NCI-H524 treated with DMSO at 0.1 percent for 48 hours (cell line): ENCODE results near the gene TMEM175.
A peak's percentile ranks its signal among the peaks of the same experiment; 100 is the strongest.

Experiments
- DNase-seq: peaks from one replicate; lab custom pipeline; 2025; lab: John Stamatoyannopoulos, UW

TMEM175 gene

DNA sequence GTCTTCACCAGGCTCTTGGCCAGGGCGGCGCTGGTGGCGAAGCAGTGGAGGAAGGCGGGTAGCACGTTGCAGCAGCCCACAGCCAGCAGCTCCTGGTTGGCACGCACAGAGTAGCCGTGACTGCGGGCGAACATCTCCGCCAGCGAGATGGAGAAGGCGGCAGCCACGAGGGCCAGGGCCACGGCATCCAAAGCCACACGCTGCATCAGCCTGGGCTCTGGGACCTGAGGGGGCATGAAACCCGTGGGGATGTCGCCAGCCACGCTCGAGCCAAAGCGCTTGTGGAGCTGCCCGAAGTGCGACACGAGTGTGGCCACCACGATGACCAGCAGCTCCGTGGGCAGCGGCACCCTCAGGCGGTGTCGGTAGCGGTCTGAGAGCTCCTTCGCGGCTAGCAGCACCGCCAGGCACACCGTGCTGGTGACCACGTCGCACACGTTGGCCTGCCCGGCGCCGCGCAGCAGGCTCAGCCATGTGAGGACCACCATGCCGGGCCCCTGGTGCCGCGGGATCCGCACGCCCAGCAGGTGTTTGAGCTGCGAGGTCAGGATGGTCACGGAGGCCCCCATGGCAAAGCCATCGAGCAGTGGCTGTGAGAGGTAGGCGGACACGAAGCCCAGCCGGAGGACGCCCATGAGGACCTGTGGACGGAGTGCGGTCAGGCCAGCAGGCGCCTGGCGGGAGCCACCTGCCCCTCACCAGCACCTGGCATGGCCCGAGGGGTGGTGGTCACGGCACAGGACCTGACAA, 57.6 kb downstream of the TMEM175 start:
- no peak for DNase-seq

DNA sequence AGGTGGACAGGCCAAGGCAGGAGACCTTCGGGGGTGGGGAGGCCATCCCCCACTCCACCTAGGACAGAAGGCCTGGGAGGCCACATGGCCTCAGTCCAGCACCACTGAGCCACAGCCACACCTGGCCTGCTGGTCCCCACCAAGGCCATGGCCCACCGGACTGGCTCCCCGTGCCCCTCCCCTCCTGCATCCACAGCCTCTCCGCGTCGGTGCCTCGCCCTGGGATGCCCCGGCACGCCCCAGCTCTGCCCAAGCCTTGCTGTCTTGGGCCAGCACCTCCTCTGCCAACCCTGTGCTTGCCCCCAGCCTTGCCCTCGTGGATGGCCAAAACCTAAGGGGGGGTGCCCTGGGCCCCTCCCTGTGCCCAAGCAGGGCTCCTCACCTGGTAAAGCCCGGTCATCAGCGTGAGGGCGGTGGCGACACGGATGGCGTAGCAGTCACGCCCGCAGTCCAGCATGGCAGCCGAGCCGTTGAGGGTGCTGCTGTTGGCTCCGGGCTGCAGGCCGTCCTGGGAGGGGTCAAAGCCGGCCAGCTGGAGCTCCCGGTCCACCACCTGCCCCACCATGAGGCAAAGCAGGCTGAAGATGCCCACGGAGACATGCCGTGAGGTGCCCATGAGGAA, 58.6 kb downstream of the TMEM175 start:
- DNase-seq = no peak

DNA sequence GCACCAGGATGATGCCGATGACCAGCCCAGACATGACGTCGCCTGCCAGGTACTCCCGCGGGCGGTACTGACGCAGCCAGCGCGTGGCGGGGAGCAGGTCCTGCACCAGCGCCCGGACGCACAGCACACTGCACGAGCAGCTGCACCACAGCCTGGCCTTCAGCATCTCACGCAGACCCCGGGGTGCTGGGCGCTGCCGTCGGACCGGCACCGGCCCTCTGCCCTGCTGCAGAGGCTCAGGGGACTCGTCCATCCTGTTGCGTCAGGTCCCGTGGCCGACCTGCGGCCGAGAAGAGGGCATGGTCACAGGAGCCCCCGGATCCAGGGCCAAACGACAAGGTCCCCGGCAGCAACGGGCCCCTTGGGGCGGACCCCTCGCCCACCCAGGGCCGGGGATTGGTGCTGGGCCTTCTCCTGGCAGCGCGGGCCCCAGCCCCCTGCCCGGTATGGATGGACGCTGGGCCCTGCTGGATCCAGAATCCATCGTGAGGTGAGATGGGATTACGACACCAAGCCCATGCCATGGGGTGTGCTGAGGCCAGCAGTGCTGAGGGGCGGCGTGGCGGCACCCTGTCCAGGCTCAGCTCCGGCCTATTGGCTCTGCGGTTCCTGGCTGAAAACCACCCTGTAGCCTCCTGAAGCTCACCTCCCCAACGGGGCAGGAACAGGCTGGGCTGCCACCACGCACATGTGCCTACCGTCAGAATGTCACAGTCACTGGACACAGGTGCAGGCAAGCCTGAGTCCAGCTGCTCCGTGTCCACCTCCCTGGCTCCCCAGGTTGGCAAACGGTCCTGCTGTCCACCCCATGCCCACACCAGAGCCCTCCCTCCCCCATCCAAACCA, 59.4 kb downstream of the TMEM175 start:
- DNase-seq = no peak

DNA sequence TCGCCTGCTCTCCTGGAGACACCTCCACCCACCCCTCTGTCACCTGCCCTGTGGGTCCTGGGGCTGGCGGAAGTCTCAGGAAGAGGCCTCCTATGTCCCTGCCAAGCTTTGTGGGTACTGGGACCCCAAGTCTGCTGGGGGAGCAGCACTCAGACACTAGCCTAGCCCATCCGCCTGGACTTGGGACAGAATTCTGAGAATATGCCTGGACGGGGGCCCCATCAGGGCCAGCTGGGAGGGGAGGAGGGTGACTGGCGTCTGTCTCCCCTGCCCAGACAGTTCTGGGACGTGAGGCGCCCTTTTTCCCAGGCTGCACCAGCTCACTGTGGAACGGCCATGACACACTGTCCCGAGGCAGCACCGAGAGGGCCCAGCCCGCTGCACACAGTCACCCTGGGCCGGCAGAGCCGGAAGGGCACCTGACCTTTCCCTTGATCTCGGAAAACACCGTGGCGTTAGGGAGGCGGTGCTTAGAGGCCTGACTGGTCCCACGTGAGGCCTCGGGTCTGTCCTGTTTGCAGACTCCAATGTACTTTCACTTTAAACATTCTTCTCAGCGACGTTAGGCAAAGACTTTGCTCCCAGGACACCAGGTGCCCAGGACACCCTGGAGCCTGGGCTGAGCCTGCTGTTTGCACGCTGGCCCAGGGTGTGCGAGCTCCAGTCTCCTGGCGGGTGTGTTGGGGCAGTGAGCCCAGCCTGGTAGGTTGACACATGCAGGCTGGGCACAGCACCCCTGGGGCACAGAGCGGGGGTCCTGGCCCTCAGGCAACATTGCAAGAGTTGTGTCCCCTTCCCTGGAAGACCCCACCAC, 60.2 kb downstream of the TMEM175 start:
- DNase-seq = no peak

DNA sequence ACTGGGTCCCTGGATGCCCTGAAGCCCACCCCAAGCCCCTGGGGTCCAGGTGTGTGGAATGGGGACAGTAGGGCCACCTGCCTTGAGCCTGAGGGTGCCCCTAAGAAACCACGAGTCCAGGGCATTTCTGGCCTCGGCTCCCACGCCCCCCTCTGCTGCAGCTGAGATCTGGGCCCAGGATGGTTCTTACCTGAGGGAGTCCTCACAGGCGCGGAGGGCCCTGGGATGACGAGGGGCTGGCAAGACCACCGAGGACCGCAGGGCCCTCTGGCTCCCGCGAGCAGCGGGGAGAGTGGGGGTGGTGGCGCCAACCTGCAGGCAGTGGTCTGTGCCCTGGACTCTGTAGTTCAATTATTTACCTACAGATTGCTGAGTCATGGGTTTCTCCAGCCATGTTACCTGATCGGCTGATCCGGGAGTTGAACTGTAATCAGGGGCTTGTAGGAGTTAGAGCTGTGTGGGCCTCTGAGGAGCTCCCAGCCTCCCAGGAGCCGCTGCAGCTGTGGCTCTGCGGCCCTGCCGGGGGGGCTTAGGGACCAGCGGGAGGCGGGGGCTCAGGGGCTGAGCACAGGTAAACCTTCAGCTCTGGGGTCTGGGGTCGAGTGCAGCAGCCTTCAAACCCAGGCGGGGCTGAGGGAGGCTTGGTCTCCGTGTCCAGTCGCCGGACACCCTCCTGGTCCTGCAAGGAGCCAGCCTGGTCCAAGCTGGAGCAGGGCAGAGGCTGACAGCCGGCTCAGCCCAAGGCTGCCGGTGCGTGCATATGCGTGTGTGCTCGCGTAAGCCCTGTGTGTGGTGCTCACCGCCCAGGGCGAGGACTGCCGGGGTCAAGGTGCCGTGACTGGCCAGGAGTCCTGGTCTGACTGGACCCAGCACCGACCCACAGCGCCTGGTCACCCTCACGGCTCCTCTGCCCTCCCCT, 61.1 kb downstream of the TMEM175 start, which contains the start of gene SLC26A1:
Gene SLC26A1, minus strand, starts transcription at position 294 of the 919 bp plus-strand sequence. CDS start 1,701 bp downstream, outside the sequence.
- DNase-seq = no peak

DNA sequence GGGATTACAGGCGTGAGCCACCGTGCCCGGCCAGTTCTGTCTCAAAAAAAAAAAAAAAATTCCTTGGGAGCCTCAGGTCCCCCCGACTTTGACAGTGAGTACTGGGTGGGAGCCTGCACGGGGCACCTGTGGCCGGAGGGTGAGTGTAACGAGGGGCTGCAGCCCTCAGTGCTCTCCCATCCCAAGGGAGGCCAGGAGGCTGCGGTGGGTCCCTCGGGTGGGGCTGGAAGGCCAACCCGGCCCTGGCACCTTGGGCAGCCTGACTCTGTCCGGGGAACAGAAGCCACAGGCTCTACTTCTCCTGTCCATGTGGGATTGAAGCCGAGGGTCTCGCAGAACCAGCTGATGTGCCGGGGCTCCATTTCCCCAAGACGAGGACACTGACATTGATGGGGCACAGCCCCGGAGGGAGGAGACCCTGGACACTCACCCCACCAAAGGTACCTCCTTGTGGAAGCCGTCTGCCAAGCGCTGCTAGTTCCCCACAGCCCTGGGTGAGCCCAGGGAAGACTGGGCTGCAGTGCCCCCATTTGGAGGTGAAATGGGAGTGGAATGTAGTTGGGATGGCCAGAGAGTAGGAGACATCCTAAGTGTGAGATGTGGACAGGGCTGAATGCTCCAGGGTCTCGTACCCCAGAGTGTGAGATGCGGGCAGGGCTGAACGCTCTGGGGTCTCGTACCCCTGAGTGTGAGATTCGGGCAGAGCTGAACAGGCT, 63.2 kb downstream of the TMEM175 start:
- no peak for DNase-seq

DNA sequence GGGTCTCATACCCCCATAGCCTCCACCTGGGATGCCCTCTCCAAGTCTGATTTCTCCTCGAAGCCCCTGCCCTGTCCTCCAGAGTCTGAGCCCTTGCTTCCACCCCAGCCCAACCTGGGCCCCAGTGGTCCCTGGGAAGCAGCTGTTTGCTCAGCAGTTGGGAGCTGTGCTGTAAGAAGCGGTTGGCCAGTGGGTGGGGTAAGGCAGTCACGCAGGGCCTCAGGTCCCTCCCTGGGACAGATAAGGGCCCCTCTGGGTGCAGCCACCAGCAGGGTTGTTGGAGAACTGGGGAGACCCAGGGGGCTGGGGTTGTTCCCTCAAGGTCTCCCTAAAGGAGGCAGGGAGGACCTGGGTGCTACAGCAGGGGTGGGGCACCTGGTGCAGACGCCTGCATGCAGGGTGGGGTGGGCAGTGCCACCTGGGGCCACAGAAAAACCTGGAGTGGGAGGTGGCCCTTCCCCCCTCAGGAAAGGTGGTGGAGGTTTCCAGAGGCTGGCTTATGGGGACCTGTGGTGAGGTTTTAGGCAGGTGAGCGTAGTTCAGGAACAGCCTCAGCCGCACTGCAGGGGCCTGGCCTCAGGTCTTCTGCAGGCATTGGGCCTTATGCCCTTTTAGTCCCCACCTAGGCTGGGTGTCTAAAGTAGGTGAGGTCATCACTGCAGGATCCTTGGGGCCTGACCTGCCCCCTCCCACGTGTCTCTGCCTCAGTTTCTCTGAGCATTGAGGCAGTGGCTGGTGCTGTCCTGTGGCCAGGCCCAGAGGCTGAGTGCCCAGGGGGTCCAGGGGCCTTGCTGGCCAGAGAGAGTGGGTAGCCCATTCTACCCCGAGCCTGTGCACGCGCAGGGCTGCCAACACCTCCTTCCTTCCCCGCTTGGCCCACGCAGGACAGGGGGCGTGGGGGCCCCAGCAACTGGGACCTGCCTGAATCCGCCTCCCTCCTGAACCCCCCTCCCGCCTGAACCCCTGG, 64.1 kb downstream of the TMEM175 start:
- DNase-seq = no peak

DNA sequence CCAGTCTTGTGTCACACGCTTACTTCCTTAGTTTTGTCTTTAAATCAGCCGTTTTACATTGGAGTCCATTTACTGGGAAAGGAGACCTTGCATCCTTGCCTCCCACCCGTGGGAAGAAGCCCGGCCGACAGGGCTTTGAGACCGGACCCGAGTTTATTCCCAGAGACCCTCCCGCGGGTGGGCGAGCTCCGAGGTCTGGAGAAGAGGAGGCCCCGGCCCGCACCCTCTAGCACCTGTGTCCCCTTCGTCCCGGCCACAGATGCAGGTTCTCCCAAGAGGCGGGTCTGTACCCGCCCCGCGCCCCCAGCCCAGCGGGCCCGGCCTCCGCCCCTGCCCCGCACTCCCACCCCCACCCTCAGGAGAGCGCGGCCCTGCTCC, 64.7 kb downstream of the TMEM175 start:
- DNase-seq = no peak

DNA sequence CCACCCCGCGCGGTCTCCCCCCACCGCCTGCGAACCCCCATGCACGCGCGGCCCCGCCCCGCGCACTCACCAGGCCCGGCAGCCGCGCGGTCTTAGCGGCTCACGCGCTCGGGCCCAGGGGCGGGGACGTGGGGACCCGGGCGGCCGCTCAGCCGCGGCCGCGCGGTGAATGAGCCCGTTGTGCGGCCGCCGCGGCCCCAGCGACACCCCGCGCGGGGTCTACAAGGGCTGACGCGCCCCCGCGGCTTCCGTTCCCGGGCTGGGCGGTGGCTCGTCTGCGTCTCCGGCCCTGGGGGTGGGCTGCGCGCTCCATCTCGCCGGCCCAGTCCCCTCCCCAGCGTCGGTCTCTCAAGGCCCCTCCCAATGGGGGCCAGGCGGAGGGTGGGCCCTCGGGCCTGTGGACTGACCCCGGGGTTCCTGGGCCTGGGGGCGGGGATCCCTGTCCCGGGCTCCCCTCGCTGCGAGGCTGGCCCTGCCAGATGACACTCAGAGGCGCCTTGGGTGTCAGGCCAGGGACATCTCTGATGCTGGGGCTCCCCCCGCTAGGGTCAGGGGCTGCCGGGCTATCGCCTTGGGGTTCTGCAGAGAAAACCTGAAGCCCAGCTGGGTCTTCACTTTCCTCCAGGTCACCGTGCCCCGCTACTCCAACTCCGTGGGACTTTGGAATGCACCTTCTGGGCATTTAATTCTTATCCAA, 65.3 kb downstream of the TMEM175 start:
- DNase-seq = no peak

DNA sequence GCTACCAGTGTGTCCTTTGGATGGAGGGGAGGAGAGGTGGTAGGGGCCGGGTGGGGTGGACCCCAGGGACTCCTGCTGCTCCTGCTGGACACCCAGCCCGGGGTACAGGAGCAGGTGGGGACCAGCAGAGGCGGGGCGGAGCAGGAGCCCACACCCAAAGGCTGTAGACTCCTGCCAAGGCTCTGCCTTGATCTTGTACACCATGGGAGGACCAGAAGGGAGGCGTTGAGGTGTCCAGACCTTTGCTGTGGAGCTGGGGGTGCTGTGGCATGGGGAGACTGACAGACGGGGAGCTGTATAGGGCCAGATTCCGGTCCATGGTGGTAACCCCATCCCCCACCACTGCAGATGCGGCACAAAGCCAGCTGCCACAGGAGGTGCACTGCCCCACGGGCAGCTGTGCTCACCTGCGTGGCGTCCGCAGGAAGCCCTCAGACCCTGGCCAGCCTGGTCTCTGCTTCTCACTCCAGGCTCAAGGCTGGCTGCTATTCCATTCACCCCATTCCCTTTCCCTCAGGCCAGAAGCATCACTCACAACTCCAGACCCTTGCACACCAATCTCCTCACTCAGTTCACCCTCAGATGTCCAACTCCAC, 65.9 kb downstream of the TMEM175 start:
- DNase-seq = no peak

DNA sequence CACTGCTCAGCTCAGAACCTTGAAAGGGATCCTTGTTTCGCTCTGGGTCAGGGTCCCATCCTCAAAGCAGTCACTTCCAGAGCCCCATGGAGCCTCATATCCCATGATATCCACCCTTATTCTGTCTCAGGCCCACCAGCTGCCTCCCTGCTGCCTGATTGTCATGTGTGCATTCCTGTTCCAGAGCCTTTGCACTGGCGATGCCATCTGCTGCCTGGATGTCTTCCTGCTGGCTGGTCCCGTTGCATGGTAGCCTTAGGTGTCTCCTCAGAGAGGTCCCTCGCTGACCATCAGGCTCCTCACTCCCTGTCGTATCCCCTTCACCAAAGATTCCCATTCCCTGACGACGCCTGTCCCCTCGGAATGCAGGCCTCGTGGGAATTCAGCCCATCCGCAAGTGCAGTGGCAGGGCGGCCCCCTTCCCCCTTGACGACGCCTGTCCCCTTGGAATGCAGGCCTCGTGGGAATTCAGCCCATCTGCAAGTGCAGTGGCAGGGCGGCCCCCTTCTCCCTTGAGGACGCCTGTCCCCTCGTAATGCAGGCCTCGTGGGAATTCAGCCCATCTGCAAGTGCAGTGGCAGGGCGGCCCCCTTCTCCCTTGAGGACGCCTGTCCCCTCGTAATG, 67.1 kb downstream of the TMEM175 start:
- peak; percentile 51 for DNase-seq

DNA sequence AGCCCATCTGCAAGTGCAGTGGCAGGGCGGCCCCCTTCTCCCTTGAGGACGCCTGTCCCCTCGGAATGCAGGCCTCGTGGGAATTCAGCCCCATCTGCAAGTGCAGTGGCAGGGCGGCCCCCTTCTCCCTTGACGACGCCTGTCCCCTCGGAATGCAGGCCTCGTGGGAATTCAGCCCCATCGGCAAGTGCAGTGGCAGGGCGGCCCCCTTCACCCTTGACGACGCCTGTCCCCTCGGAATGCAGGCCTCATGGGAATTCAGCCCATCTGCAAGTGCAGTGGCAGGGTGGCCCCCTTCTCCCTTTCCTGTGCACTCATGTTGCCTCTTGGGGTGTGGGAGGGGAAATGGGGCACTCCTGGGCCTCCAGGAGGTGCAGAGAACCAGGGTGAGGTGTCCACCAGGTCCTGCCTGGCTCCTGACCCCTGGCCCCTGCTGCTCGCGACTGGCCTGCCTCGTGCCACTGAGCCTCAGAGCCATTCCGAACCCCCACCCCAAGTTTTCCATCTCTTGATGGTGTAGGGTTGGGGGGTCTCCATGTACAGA, 67.7 kb downstream of the TMEM175 start:
- no peak for DNase-seq

DNA sequence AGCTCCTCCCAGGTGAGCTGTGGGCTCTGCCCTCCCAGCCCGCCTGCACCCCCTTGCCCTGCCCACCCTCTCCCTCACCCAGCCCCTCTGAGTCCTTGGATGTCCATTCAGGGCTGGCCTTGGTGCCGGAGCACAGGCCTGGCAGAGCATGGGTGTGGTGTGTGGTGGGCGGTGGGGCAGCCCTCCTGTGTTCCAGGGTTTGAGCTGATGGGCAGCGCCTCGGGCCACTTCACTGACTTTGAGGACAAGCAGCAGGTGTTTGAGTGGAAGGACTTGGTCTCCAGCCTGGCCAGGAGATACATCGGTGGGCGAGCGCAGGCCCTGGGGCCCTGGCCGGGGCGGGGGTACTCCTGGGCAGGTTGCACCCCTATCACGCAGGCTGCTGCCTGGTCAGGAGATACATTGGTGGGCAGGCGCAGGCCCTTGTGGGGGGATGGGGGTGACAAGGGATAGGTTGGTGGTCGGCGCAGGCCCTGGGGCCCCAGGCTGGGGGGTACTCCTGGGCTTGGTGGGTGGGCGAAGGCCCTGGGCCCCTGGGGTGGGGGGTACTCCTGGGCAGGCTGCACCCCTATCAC, 68.5 kb downstream of the TMEM175 start:
- DNase-seq = no peak

DNA sequence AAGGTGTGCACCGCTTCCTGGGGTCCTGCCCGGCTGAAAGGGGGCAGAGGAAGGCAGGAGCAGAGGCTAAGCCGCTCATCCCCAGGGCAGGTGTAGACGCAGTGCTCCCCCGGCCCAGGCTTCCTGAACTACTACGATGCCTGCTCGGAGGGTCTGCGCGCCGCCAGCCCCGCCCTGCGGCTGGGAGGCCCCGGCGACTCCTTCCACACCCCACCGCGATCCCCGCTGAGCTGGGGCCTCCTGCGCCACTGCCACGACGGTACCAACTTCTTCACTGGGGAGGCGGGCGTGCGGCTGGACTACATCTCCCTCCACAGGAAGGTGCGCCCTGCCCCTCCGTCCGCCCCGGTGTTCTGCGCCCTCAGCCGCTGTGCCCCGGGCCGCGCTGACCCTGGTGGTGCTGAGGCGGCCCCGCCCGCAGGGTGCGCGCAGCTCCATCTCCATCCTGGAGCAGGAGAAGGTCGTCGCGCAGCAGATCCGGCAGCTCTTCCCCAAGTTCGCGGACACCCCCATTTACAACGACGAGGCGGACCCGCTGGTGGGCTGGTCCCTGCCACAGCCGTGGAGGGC, 69.4 kb downstream of the TMEM175 start:
- DNase-seq = no peak

DNA sequence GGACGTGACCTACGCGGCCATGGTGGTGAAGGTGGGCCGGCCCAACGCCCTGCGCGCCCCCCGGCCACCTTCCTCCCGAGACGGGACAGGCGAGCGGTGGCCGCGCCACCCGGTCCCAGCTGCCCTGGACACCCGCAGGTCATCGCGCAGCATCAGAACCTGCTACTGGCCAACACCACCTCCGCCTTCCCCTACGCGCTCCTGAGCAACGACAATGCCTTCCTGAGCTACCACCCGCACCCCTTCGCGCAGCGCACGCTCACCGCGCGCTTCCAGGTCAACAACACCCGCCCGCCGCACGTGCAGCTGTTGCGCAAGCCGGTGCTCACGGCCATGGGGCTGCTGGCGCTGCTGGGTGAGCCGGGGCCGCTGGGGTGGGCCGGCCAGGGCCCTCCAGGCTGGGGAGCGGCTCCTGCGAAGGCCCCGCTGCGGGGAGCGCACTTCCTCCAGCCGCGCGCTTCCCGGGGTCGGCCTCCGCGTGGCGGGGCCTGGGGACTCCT, 69.9 kb downstream of the TMEM175 start:
- DNase-seq = no peak

DNA sequence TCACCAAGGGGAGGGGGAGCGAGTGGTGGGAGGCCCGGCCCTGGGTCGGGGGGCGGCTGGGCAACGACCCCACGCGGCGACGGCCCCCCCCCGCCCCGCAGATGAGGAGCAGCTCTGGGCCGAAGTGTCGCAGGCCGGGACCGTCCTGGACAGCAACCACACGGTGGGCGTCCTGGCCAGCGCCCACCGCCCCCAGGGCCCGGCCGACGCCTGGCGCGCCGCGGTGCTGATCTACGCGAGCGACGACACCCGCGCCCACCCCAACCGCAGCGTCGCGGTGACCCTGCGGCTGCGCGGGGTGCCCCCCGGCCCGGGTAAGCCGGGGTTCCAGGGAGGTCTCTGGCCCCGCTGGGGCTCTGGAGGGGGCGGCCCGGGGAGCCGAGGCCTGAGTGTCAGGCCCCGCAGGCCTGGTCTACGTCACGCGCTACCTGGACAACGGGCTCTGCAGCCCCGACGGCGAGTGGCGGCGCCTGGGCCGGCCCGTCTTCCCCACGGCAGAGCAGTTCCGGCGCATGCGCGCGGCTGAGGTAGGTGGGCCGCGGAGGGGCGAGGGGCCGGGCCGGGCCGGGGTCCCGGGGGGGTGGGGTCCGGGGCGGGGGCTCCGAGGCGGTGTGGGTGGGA, 70.5 kb downstream of the TMEM175 start:
- no peak for DNase-seq
